ENCODE data around the gene SCIN. TPM values are rescaled to one million over a fixed set of nuclear protein-coding genes. Genes with fewer than 3 reads are reported as not detected.
"Not testable (repeated sequence)": the region's sequence is repeated elsewhere in the genome, so short reads cannot be mapped to it uniquely, and the experiment has no call there.

SCIN gene
- under 1 TPM; 0.05 to 0.36 TPM for total RNA-seq

- peaks cover 46% of the 10 kb centered on the region for H3K27me3 Mint-ChIP-seq (ENCODE audit: low read depth)
Measured at GRCh38 chr7:12570534-12571461, at the start of gene SCIN. TSS of gene SCIN (plus strand) at chr7:12570720. CDS start at chr7:12570787, 67 bp downstream.

GRCh38 chr7:12524794-12525386 lies 45.6 kb upstream of the SCIN start:
- Mint-ChIP-seq H3K27me3 (ENCODE audit: low read depth) (peaks cover 21% of the 10 kb centered on the region), H3K27ac (no peak overlapping the region), H3K4me3 (no peak overlapping the region), H3K4me1 (ENCODE audit: low read depth) (no peaks in the 10 kb centered on the region), H3K9me3 (no peaks in the 10 kb centered on the region), H3K36me3 (ENCODE audit: low read depth) (no peaks in the 10 kb centered on the region)
- intact Hi-C loops (cut with micrococcal nuclease) = loop anchor here (1.0 to 2.0 kb wide), 4 partner anchors 99 to 738 kb away; partner anchors contain the start of gene ARL4A
- CTCF ChIA-PET = interaction anchor here (0.6 to 2.1 kb wide), 28 partner anchors 9 to 738 kb away, joined by 3 to 32 read pairs (median 4); no protein-coding TSS in a partner anchor
- DNase-seq = no peak

More at GRCh38 chr7:12570534-12571461, at the start of gene SCIN:
- H3K36me3 Mint-ChIP-seq (ENCODE audit: low read depth) = no peaks in the 10 kb centered on the region
- H3K4me3 Mint-ChIP-seq = peak within 1 kb of the TSS; percentile 62
- no peaks in the 10 kb centered on the region for H3K9me3 Mint-ChIP-seq
- DNase-seq = peak; percentile 41
- intact Hi-C loops (cut with micrococcal nuclease) = no loop called here
- peaks cover 16% of the 10 kb centered on the region for H3K4me1 Mint-ChIP-seq (ENCODE audit: low read depth)
- no peak within 1 kb of the TSS for H3K27ac Mint-ChIP-seq
- CTCF ChIA-PET = interaction anchor here (1.0 kb wide), 1 partner anchor 116 kb away, joined by 3 read pairs; no protein-coding TSS in a partner anchor

- H3K4me3 Mint-ChIP-seq; H3K4me1 Mint-ChIP-seq (ENCODE audit: low read depth); DNase-seq; H3K36me3 Mint-ChIP-seq (ENCODE audit: low read depth); intact Hi-C loops (cut with micrococcal nuclease); H3K27ac Mint-ChIP-seq; H3K9me3 Mint-ChIP-seq: not testable (repeated sequence)
- H3K27me3 Mint-ChIP-seq (ENCODE audit: low read depth) = peaks cover 26% of the 10 kb centered on the region
- CTCF ChIA-PET = interaction anchor here (0.7 to 1.2 kb wide), 2 partner anchors 32 to 36 kb away, joined by 3 to 4 read pairs; no protein-coding TSS in a partner anchor
Measured at GRCh38 chr7:12526693-12527092, 43.8 kb upstream of the SCIN start.

GRCh38 chr7:12527670-12528069 lies 42.9 kb upstream of the SCIN start:
- H3K36me3 Mint-ChIP-seq (ENCODE audit: low read depth); DNase-seq; H3K9me3 Mint-ChIP-seq; H3K4me3 Mint-ChIP-seq; H3K4me1 Mint-ChIP-seq (ENCODE audit: low read depth); intact Hi-C loops (cut with micrococcal nuclease); H3K27ac Mint-ChIP-seq: not testable (repeated sequence)
- CTCF ChIA-PET = interaction anchor here (0.7 kb wide), 1 partner anchor 9 kb away, joined by 3 read pairs; no protein-coding TSS in a partner anchor
- H3K27me3 Mint-ChIP-seq (ENCODE audit: low read depth) = peaks cover 22% of the 10 kb centered on the region

- CTCF ChIA-PET = interaction anchor here (1.5 kb wide), 1 partner anchor 11 kb away, joined by 5 read pairs; no protein-coding TSS in a partner anchor
- Mint-ChIP-seq H3K9me3 (no peaks in the 10 kb centered on the region), H3K4me1 (ENCODE audit: low read depth) (no peaks in the 10 kb centered on the region), H3K4me3 (no peak overlapping the region), H3K36me3 (ENCODE audit: low read depth) (no peaks in the 10 kb centered on the region), H3K27me3 (ENCODE audit: low read depth) (peaks cover 14% of the 10 kb centered on the region), H3K27ac (no peak overlapping the region)
- DNase-seq = no peak
- intact Hi-C loops (cut with micrococcal nuclease) = no loop called here
Measured at GRCh38 chr7:12529971-12530710, 40.4 kb upstream of the SCIN start.

GRCh38 chr7:12531784-12532183 lies 38.7 kb upstream of the SCIN start:
- H3K27me3 Mint-ChIP-seq (ENCODE audit: low read depth) = peaks cover 9% of the 10 kb centered on the region
- no peaks in the 10 kb centered on the region for H3K36me3 Mint-ChIP-seq (ENCODE audit: low read depth)
- DNase-seq = no peak
- CTCF ChIA-PET = interaction anchor here (0.6 kb wide), 1 partner anchor 125 kb away, joined by 3 read pairs; no protein-coding TSS in a partner anchor
- no peak overlapping the region for H3K4me3 Mint-ChIP-seq
- intact Hi-C loops (cut with micrococcal nuclease) = no loop called here
- H3K9me3 Mint-ChIP-seq = peaks cover 3% of the 10 kb centered on the region
- no peaks in the 10 kb centered on the region for H3K4me1 Mint-ChIP-seq (ENCODE audit: low read depth)
- H3K27ac Mint-ChIP-seq = no peak overlapping the region

GRCh38 chr7:12534046-12534445 lies 36.5 kb upstream of the SCIN start:
- intact Hi-C loops (cut with micrococcal nuclease) = no loop called here
- Mint-ChIP-seq H3K36me3 (ENCODE audit: low read depth) (no peaks in the 10 kb centered on the region), H3K27me3 (ENCODE audit: low read depth) (peaks cover 6% of the 10 kb centered on the region), H3K27ac (no peak overlapping the region), H3K9me3 (peaks cover 5% of the 10 kb centered on the region), H3K4me3 (no peak overlapping the region), H3K4me1 (ENCODE audit: low read depth) (no peaks in the 10 kb centered on the region)
- DNase-seq = no peak
- CTCF ChIA-PET = interaction anchor here (1.7 kb wide), 1 partner anchor 9 kb away, joined by 7 read pairs; no protein-coding TSS in a partner anchor

- Mint-ChIP-seq H3K27ac (no peak overlapping the region), H3K9me3 (peaks cover 5% of the 10 kb centered on the region), H3K36me3 (ENCODE audit: low read depth) (no peaks in the 10 kb centered on the region), H3K27me3 (ENCODE audit: low read depth) (peaks cover 4% of the 10 kb centered on the region), H3K4me3 (no peak overlapping the region), H3K4me1 (ENCODE audit: low read depth) (no peaks in the 10 kb centered on the region)
- CTCF ChIA-PET = interaction anchor here (1.5 kb wide), 1 partner anchor 15 kb away, joined by 4 read pairs; no protein-coding TSS in a partner anchor
- no peak for DNase-seq
- intact Hi-C loops (cut with micrococcal nuclease) = no loop called here
Measured at GRCh38 chr7:12539681-12540080, 30.8 kb upstream of the SCIN start.

- Mint-ChIP-seq H3K4me3 (no peak overlapping the region), H3K27me3 (ENCODE audit: low read depth) (peaks cover 4% of the 10 kb centered on the region), H3K36me3 (ENCODE audit: low read depth) (no peaks in the 10 kb centered on the region), H3K9me3 (peaks cover 5% of the 10 kb centered on the region), H3K27ac (no peak overlapping the region), H3K4me1 (ENCODE audit: low read depth) (no peaks in the 10 kb centered on the region)
- intact Hi-C loops (cut with micrococcal nuclease) = no loop called here
- no peak for DNase-seq
- CTCF ChIA-PET = interaction anchor here (1.5 kb wide), 1 partner anchor 16 kb away, joined by 4 read pairs; no protein-coding TSS in a partner anchor
Measured at GRCh38 chr7:12540850-12541249, 29.7 kb upstream of the SCIN start.

- H3K36me3 Mint-ChIP-seq (ENCODE audit: low read depth) = no peaks in the 10 kb centered on the region
- CTCF ChIA-PET = no interaction called here
- no peak for DNase-seq
- no peaks in the 10 kb centered on the region for H3K9me3 Mint-ChIP-seq
- no peak overlapping the region for H3K27ac Mint-ChIP-seq
- no peaks in the 10 kb centered on the region for H3K4me1 Mint-ChIP-seq (ENCODE audit: low read depth)
- intact Hi-C loops (cut with micrococcal nuclease) = no loop called here
- H3K27me3 Mint-ChIP-seq (ENCODE audit: low read depth) = peaks cover 4% of the 10 kb centered on the region
- no peak overlapping the region for H3K4me3 Mint-ChIP-seq
Measured at GRCh38 chr7:12543586-12543985, 26.9 kb upstream of the SCIN start.

GRCh38 chr7:12549106-12549505 lies 21.4 kb upstream of the SCIN start:
- CTCF ChIA-PET = no interaction called here
- Mint-ChIP-seq H3K4me3 (no peak overlapping the region), H3K27me3 (ENCODE audit: low read depth) (peaks cover 4% of the 10 kb centered on the region), H3K27ac (no peak overlapping the region), H3K9me3 (no peaks in the 10 kb centered on the region), H3K36me3 (ENCODE audit: low read depth) (no peaks in the 10 kb centered on the region), H3K4me1 (ENCODE audit: low read depth) (no peaks in the 10 kb centered on the region)
- no peak for DNase-seq
- intact Hi-C loops (cut with micrococcal nuclease) = no loop called here

- Mint-ChIP-seq H3K4me1 (ENCODE audit: low read depth) (no peaks in the 10 kb centered on the region), H3K36me3 (ENCODE audit: low read depth) (no peaks in the 10 kb centered on the region), H3K27ac (no peak overlapping the region), H3K4me3 (no peak overlapping the region), H3K27me3 (ENCODE audit: low read depth) (no peaks in the 10 kb centered on the region), H3K9me3 (no peaks in the 10 kb centered on the region)
- no peak for DNase-seq
- intact Hi-C loops (cut with micrococcal nuclease) = no loop called here
- CTCF ChIA-PET = interaction anchor here (0.6 kb wide), 1 partner anchor 711 kb away, joined by 3 read pairs; no protein-coding TSS in a partner anchor
Measured at GRCh38 chr7:12550956-12551355, 19.6 kb upstream of the SCIN start.

All from activated naive CD4-positive, alpha-beta T cell treated with anti-CD3 and anti-CD28 coated beads for 36 hours (primary cell).